Panc1 (cell line): ENCODE results near the gene GPR37L1.

Experiments
- CTCF ChIP-seq: fragments of 450-650 bp; IDR thresholded peaks from 2 replicates; pipeline ENCODE4 v1.5.1; 2017; ENCODE audit warnings: mild to moderate bottlenecking
- POLR2AphosphoS5 ChIP-seq: IDR thresholded peaks from 2 replicates; pipeline ENCODE4 v1.6.1; 2012; ENCODE audit warnings: mild to moderate bottlenecking, low read depth, low read length, moderate library complexity
- REST ChIP-seq, 2 experiments: IDR thresholded peaks; 2 replicates each; pipeline ENCODE4 v1.6.1; 2011 to 2012; ENCODE audit warnings: low read depth in 2 of 2, control low read depth in 1 of 2, low read length in 1 of 2, mild to moderate bottlenecking in 1 of 2, moderate library complexity in 1 of 2; ENCODE audit not compliant: insufficient read depth in 1 of 2
- SIN3A ChIP-seq: IDR thresholded peaks from 2 replicates; pipeline ENCODE4 v1.6.1; 2012; ENCODE audit warnings: low read depth, mild to moderate bottlenecking, low read length, moderate library complexity, borderline replicate concordance; ENCODE audit not compliant: insufficient read depth
- TCF7L2 ChIP-seq: IDR thresholded peaks from 2 replicates; pipeline ENCODE4 v1.6.1; 2011; ENCODE audit warnings: mild to moderate bottlenecking, low read depth, low read length, inconsistent platforms

GRCh38 chr1:202154766-202155477 lies 32.2 kb downstream of the GPR37L1 start:
- TF ChIP-seq CTCF (peak; percentile 78; the same call in 1 of the 2 replicates), POLR2AphosphoS5 (no peak), TCF7L2 (no peak; the same call in 1 of the 2 replicates), SIN3A (no peak), REST (IDR thresholded peaks at IDR 0.05; ENCODE audit: insufficient read depth in 1 of 2, low read depth in 2 of 2, low read length in 1 of 2) (no peak)
